WTC11 (cell line): ENCODE data around the gene TEX9. TPM values are rescaled to one million over a fixed set of nuclear protein-coding genes. Genes with fewer than 3 reads are reported as not detected.
A peak's percentile ranks its signal among the peaks of the same experiment; 100 is the strongest.

Experiments
- ATAC-seq: fragments of 200-7000 bp; cut with Tn5 transposase; 2 replicates; pipeline ENCODE4 v1.10.0; 2021; ENCODE audit warnings: mild to moderate bottlenecking, moderate library complexity
- CTCF ChIA-PET: fragments of 300-600 bp; sonication (Branson Sonifier 250); formaldehyde crosslinking; loops from one replicate; lab custom pipeline; 2021; ENCODE audit warnings: antibody characterized with exemption; lab: Charles Lee
- POLR2A ChIA-PET: fragments of 350-600 bp; sonication (Branson Sonifier 250); formaldehyde crosslinking; loops from one replicate; lab custom pipeline; 2021; ENCODE audit warnings: antibody characterized with exemption; lab: Charles Lee
- DNase-seq: peaks from one replicate; pipeline ENCODE4 v3.0.0; 2021; ENCODE audit warnings: low spot score
- H3K27ac Mint-ChIP-seq: 2 replicates; pipeline ENCODE4 v1.8.0; 2021; ENCODE audit warnings: mixed read lengths
- H3K27me3 Mint-ChIP-seq: 2 replicates; pipeline ENCODE4 v1.8.0; 2021; ENCODE audit warnings: low read depth, mild to moderate bottlenecking, moderate library complexity, mixed read lengths
- H3K36me3 Mint-ChIP-seq: 2 replicates; pipeline ENCODE4 v1.8.0; 2021; ENCODE audit warnings: mixed read lengths
- H3K4me1 Mint-ChIP-seq: 2 replicates; pipeline ENCODE4 v1.8.0; 2022; ENCODE audit warnings: mixed read lengths
- H3K4me3 Mint-ChIP-seq: 2 replicates; pipeline ENCODE4 v1.8.0; 2021; ENCODE audit warnings: mild to moderate bottlenecking, moderate library complexity, mixed read lengths
- H3K9me3 Mint-ChIP-seq: 2 replicates; pipeline ENCODE4 v1.8.0; 2021; ENCODE audit warnings: mixed read lengths
- ARID4B ChIP-seq: sonication (generic); formaldehyde crosslinking; IDR thresholded peaks from 2 replicates; pipeline ENCODE4 v1.8.0; 2023; ENCODE audit warnings: missing genetic modification reagents, mild to moderate bottlenecking, borderline replicate concordance
- ATF3 ChIP-seq: sonication (generic); formaldehyde crosslinking; conservative IDR thresholded peaks from 2 replicates; pipeline ENCODE4 v1.8.1; 2022; ENCODE audit warnings: mild to moderate bottlenecking, missing genetic modification reagents
- CBFB ChIP-seq: sonication (generic); formaldehyde crosslinking; IDR thresholded peaks from 2 replicates; pipeline ENCODE4 v1.8.1; 2022; ENCODE audit warnings: mild to moderate bottlenecking, low read depth, missing genetic modification reagents
- CREB1 ChIP-seq: sonication (generic); formaldehyde crosslinking; IDR thresholded peaks from 2 replicates; pipeline ENCODE4 v1.8.0; 2023; ENCODE audit warnings: mild to moderate bottlenecking, missing genetic modification reagents
- E2F4 ChIP-seq: sonication (generic); formaldehyde crosslinking; IDR thresholded peaks from 2 replicates; pipeline ENCODE4 v1.8.1; 2022; ENCODE audit warnings: low read depth, mild to moderate bottlenecking, moderate library complexity, missing genetic modification reagents, borderline replicate concordance
- E2F5 ChIP-seq: sonication (generic); formaldehyde crosslinking; IDR thresholded peaks from 2 replicates; pipeline ENCODE4 v1.8.1; 2022; ENCODE audit warnings: mild to moderate bottlenecking, moderate library complexity, missing genetic modification reagents
- FOXJ3 ChIP-seq: sonication (generic); formaldehyde crosslinking; IDR thresholded peaks from 2 replicates; pipeline ENCODE4 v1.9.0; 2021; ENCODE audit warnings: missing genetic modification reagents, mild to moderate bottlenecking, borderline replicate concordance
- GABPB1 ChIP-seq: sonication (generic); formaldehyde crosslinking; IDR thresholded peaks from 2 replicates; pipeline ENCODE4 v1.8.1; 2023; ENCODE audit warnings: mild to moderate bottlenecking, missing genetic modification reagents
- GRHL2 ChIP-seq: fragments of 250-450 bp; sonication (Bioruptor Pico); IDR thresholded peaks from 2 replicates; pipeline ENCODE4 v1.8.0; 2022; ENCODE audit warnings: mild to moderate bottlenecking, moderate library complexity; ENCODE audit not compliant: insufficient replicate concordance, severe bottlenecking
- KAT7 ChIP-seq: sonication (generic); formaldehyde crosslinking; IDR thresholded peaks from 2 replicates; pipeline ENCODE4 v1.8.1; 2023; ENCODE audit warnings: missing genetic modification reagents, mild to moderate bottlenecking, borderline replicate concordance
- MYBL2 ChIP-seq: sonication (generic); formaldehyde crosslinking; IDR thresholded peaks from 2 replicates; pipeline ENCODE4 v1.8.1; 2023; ENCODE audit warnings: mild to moderate bottlenecking, moderate library complexity, missing genetic modification reagents
- NFYB ChIP-seq: sonication (generic); formaldehyde crosslinking; conservative IDR thresholded peaks from 2 replicates; pipeline ENCODE4 v1.8.0; 2022; ENCODE audit warnings: low read depth, missing genetic modification reagents
- ZBTB21 ChIP-seq: sonication (generic); formaldehyde crosslinking; IDR thresholded peaks from 2 replicates; pipeline ENCODE4 v1.8.1; 2023; ENCODE audit warnings: mild to moderate bottlenecking, missing genetic modification reagents, borderline replicate concordance
- ZNF121 ChIP-seq: sonication (generic); formaldehyde crosslinking; IDR thresholded peaks from 2 replicates; pipeline ENCODE4 v1.8.0; 2023; ENCODE audit warnings: missing genetic modification reagents
- ZNF263 ChIP-seq: sonication (generic); formaldehyde crosslinking; IDR thresholded peaks from 2 replicates; pipeline ENCODE4 v1.8.1; 2022; ENCODE audit warnings: low read depth, mild to moderate bottlenecking, moderate library complexity, missing genetic modification reagents
- ZNF281 ChIP-seq: sonication (generic); formaldehyde crosslinking; IDR thresholded peaks from 2 replicates; pipeline ENCODE4 v1.8.0; 2023; ENCODE audit warnings: mild to moderate bottlenecking, missing genetic modification reagents
- ZNF396 ChIP-seq: fragments of 250-450 bp; sonication (Bioruptor Pico); IDR thresholded peaks from 2 replicates; pipeline ENCODE4 v1.8.0; 2021; ENCODE audit warnings: mild to moderate bottlenecking, moderate library complexity, borderline replicate concordance
- total RNA-seq: library from RNA; stranded (reverse); gene quantifications from 3 replicates; pipeline ENCODE4 v1.2.3, GENCODE V29; 2021

The TEX9 gene
- total RNA-seq, 1 experiment from 2014 or later, result 12.2 TPM

GRCh38 chr15:56325186-56325585, 40.0 kb upstream of the TEX9 start:
- DNase-seq, result no peak
- TF ChIP-seq MYBL2 (CRISPR knock-in tag) (no peak), GABPB1 (CRISPR knock-in tag) (no peak), E2F4 (CRISPR knock-in tag) (no peak), ZNF396 (CRISPR knock-in tag) (no peak), ZNF263 (CRISPR knock-in tag) (no peak), KAT7 (no peak), FOXJ3 (CRISPR knock-in tag) (no peak)
- no peak overlapping the region for H3K27ac Mint-ChIP-seq
- H3K27me3 Mint-ChIP-seq, result no peaks in the 10 kb centered on the region; the same call in 1 of the 2 replicates
- ATAC-seq, result no peak
- ChIA-PET POLR2A (no interaction called here), CTCF (no interaction called here)
- H3K4me1 Mint-ChIP-seq, result peaks cover 11% of the 10 kb centered on the region
- no peak overlapping the region for H3K4me3 Mint-ChIP-seq
- H3K9me3 Mint-ChIP-seq, result no peaks in the 10 kb centered on the region
- H3K36me3 Mint-ChIP-seq, result no peaks in the 10 kb centered on the region

- DNase-seq, result no peak
- H3K27ac Mint-ChIP-seq, result no peak overlapping the region
Observed at GRCh38 chr15:56327721-56328502, 37.3 kb upstream of the TEX9 start.

GRCh38 chr15:56337084-56337725, 28.0 kb upstream of the TEX9 start:
- CTCF ChIA-PET, result interaction anchor here (1.0 kb wide), 1 partner anchor 88 kb away, joined by 4 read pairs; no protein-coding TSS in a partner anchor
- POLR2A ChIA-PET, result no interaction called here
- Mint-ChIP-seq H3K4me3 (no peak overlapping the region), H3K9me3 (peaks cover 22% of the 10 kb centered on the region), H3K27me3 (no peaks in the 10 kb centered on the region), H3K4me1 (peaks cover 3% of the 10 kb centered on the region; the same call in 1 of the 2 replicates), H3K27ac (no peak overlapping the region), H3K36me3 (no peaks in the 10 kb centered on the region)
- no peak for DNase-seq
- ATAC-seq, result no peak
- TF ChIP-seq NFYB (CRISPR knock-in tag), result no peak
- TF ChIP-seq ATF3, result no peak
- no peak for TF ChIP-seq CBFB (CRISPR knock-in tag)
- no peak for TF ChIP-seq ZBTB21 (CRISPR knock-in tag)
- TF ChIP-seq ZNF263 (CRISPR knock-in tag), result no peak
- TF ChIP-seq FOXJ3 (CRISPR knock-in tag), result no peak
- TF ChIP-seq ARID4B (CRISPR knock-in tag), result no peak
- TF ChIP-seq ZNF121 (CRISPR knock-in tag), result no peak
- no peak for TF ChIP-seq E2F5 (CRISPR knock-in tag)
- no peak for TF ChIP-seq GRHL2

More at GRCh38 chr15:56327721-56328502, 37.3 kb upstream of the TEX9 start:
- Mint-ChIP-seq H3K36me3 (peaks cover 8% of the 10 kb centered on the region; the same call in 1 of the 2 replicates), H3K27me3 (no peaks in the 10 kb centered on the region; the same call in 1 of the 2 replicates), H3K9me3 (peaks cover 20% of the 10 kb centered on the region), H3K4me3 (no peak overlapping the region)
- ChIA-PET CTCF (no interaction called here), POLR2A (no interaction called here)
- peak; percentile 53 for ATAC-seq
- 0 out of 2 replicates have a peak, but pooled peaks have one; percentile 17 for TF ChIP-seq ZNF281 (CRISPR knock-in tag)
- TF ChIP-seq CREB1 (CRISPR knock-in tag), result no peak
- TF ChIP-seq, all 79 proteins: peak for 1
- H3K4me1 Mint-ChIP-seq, result peaks cover 4% of the 10 kb centered on the region
